Testis (tissue), 3 donors: Measurements from ENCODE around the gene CBLB. TPM values are rescaled to one million over a fixed set of nuclear protein-coding genes. Genes with fewer than 3 reads are reported as not detected.
A peak's percentile ranks its signal among the peaks of the same experiment; 100 is the strongest.

Experiments
- DNase-seq: peaks from one replicate; pipeline ENCODE4 v3.0.0-alpha.2; 2019
- H3K27ac ChIP-seq, 2 donors: fragments of 200-600 bp; sonication (generic); one replicate each; pipeline ENCODE4 v1.5.1; 2019
- H3K27me3 ChIP-seq: fragments of 200-600 bp; sonication (generic); one replicate; pipeline ENCODE4 v1.5.1; 2019
- H3K36me3 ChIP-seq: fragments of 200-600 bp; sonication (generic); one replicate; pipeline ENCODE4 v1.5.1; 2017; ENCODE audit warnings: low read depth; ENCODE audit errors: missing control alignments
- H3K4me1 ChIP-seq: fragments of 200-600 bp; sonication (generic); one replicate; pipeline ENCODE4 v1.5.1; 2019
- H3K4me3 ChIP-seq, 2 donors: fragments of 200-600 bp; sonication (generic); one replicate each; pipeline ENCODE4 v1.5.1; 2017 to 2019
- H3K9me3 ChIP-seq: fragments of 200-600 bp; sonication (generic); one replicate; pipeline ENCODE4 v1.5.1; 2017
- POLR2A ChIP-seq: fragments of 450-650 bp; IDR thresholded peaks from one replicate; pipeline ENCODE4 v1.6.1; 2017; ENCODE audit warnings: antibody characterized with exemption, mild to moderate bottlenecking, moderate library complexity
- WGBS, 2 donors: methylation state at CpG; one replicate each; pipeline ENCODE4 v1.1.5; 2018; 5-methylcytosine and 5-hydroxymethylcytosine counted together
- intact Hi-C: fragments of 100-400 bp; cut with DNase I; formaldehyde crosslinking; loops from one replicate; pipeline ENCODE4 v1.15.1; 2023; ENCODE audit warnings: low total_unique reads
- polyA plus RNA-seq: library from polyadenylated mRNA; stranded (reverse); fragments of 350-450 nt; fragmentation: Illumina TruSeq; extraction: RNeasy Lipid Tissue Mini Kit (QIAGEN cat#74804); gene quantifications from one replicate; pipeline ENCODE4 v1.2.3, GENCODE V29; 2014; ENCODE audit warnings: low read depth, low replicate concordance; ENCODE audit not compliant: insufficient read depth
- total RNA-seq, 2 donors: library from RNA; depleted of rRNA; stranded (reverse); fragments of >200 nt; gene quantifications; one replicate each; pipeline ENCODE4 v1.2.3, GENCODE V29; 2016
- TF ChIP-seq, protein P1 (sequence below), 3 experiments: fragments of 450-650 bp in 2 of 3; fragments of 200-600 bp in 1 of 3; sonication (generic) in 1 of 3; IDR thresholded peaks; one replicate each; pipeline ENCODE4 v1.5.1; 2016 to 2019; ENCODE audit warnings: antibody characterized with exemption in 3 of 3, mild to moderate bottlenecking in 2 of 3, moderate library complexity in 1 of 3

The CBLB gene
- total and polyA plus RNA-seq, 3 donors from 2014 or later = 33.0 to 73.6 (median 65.9) TPM

DNA sequence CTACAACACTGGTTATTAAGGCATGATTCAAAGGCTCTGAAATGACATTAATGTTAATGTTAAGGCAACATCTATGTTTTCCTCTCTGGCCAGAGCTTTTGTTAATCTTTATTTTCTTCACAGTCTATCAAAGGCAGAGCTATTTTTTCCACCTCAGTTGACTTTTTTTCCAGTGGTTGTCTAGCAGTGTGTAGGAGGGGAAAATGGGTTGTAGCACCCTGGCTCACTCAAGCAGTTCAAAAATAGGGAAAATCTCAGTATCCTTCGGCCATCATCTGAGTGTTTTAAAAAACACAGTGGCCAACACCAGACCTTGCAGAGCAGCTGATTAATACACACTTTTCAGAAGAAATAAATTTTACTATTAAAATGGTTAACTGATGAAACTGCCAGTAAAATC is 21.4 kb downstream of the CBLB start:
- no peaks in the 10 kb centered on the region for H3K36me3 ChIP-seq
- peaks cover 20% of the 10 kb centered on the region for H3K4me1 ChIP-seq
- no peak for TF ChIP-seq POLR2A
- TF ChIP-seq, protein P1, sequence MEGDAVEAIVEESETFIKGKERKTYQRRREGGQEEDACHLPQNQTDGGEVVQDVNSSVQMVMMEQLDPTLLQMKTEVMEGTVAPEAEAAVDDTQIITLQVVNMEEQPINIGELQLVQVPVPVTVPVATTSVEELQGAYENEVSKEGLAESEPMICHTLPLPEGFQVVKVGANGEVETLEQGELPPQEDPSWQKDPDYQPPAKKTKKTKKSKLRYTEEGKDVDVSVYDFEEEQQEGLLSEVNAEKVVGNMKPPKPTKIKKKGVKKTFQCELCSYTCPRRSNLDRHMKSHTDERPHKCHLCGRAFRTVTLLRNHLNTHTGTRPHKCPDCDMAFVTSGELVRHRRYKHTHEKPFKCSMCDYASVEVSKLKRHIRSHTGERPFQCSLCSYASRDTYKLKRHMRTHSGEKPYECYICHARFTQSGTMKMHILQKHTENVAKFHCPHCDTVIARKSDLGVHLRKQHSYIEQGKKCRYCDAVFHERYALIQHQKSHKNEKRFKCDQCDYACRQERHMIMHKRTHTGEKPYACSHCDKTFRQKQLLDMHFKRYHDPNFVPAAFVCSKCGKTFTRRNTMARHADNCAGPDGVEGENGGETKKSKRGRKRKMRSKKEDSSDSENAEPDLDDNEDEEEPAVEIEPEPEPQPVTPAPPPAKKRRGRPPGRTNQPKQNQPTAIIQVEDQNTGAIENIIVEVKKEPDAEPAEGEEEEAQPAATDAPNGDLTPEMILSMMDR (IDR thresholded peaks at IDR 0.05) = no peak
- intact Hi-C loops = no loop called here
- H3K9me3 ChIP-seq = no peaks in the 10 kb centered on the region
- no peak overlapping the region for H3K4me3 ChIP-seq
- peak overlapping the region in 1 of 2 donors; percentile 27 for H3K27ac ChIP-seq
- no peak for DNase-seq
- 54 to 57% methylated on average over 1 of the region's 1 CpG for WGBS, 2 donors
- H3K27me3 ChIP-seq = no peaks in the 10 kb centered on the region

DNA sequence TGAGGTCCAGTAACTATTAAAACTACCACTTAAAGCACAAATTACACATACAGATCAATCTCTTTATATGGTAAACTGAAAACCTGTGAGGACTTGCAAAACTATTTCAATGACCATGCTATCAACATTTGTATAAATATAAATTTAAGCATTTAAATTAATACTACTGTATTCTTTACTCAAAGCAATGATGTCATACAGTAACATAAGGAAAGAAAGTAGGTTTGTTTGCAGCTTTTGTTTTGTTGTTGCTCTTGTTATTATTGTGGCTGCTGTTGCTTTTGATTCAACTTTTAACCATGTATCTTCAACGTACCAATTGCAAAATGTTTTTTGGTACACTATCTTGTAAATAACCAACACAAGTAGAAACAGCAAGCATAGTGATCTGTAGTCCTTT is 22.0 kb downstream of the CBLB start:
- H3K36me3 ChIP-seq = no peaks in the 10 kb centered on the region
- no peaks in the 10 kb centered on the region for H3K27me3 ChIP-seq
- 47 to 53% methylated on average over 1 of the region's 1 CpG for WGBS, 2 donors
- no peaks in the 10 kb centered on the region for H3K9me3 ChIP-seq
- TF ChIP-seq POLR2A = no peak
- TF ChIP-seq, protein P1 (IDR thresholded peaks at IDR 0.05) = no peak
- intact Hi-C loops = no loop called here
- peaks cover 20% of the 10 kb centered on the region for H3K4me1 ChIP-seq
- no peak overlapping the region for H3K4me3 ChIP-seq
- peak overlapping the region in 1 of 2 donors; percentile 27 for H3K27ac ChIP-seq
- no peak for DNase-seq

DNA sequence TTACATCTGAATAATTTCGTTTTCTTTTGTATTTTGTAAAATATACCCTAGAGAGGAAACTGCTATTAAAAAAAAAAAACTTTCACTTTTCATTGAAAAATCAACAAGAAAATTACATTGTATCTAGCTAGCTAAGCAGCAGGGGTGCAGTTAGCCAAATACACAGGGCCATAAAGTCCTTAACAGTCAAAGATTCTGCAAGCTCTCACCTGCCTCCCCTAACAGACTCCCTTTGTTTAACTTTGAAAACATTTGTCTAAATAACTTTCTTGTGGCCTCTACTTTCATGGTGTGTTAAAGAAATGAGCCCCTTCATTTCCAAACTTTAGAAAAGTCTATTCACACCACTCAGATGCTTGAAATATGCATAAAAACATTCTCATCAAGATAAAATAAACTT is 23.3 kb downstream of the CBLB start:
- no peaks in the 10 kb centered on the region for H3K9me3 ChIP-seq
- no peak overlapping the region for H3K4me3 ChIP-seq
- 41 to 45% methylated on average over 1 of the region's 1 CpG for WGBS, 2 donors
- no peak for TF ChIP-seq POLR2A
- TF ChIP-seq, protein P1 (IDR thresholded peaks at IDR 0.05) = no peak
- intact Hi-C loops = no loop called here
- DNase-seq = peak; percentile 53
- H3K27ac ChIP-seq = no peak overlapping the region
- H3K4me1 ChIP-seq = peaks cover 20% of the 10 kb centered on the region
- H3K36me3 ChIP-seq = no peaks in the 10 kb centered on the region
- H3K27me3 ChIP-seq = no peaks in the 10 kb centered on the region

DNA sequence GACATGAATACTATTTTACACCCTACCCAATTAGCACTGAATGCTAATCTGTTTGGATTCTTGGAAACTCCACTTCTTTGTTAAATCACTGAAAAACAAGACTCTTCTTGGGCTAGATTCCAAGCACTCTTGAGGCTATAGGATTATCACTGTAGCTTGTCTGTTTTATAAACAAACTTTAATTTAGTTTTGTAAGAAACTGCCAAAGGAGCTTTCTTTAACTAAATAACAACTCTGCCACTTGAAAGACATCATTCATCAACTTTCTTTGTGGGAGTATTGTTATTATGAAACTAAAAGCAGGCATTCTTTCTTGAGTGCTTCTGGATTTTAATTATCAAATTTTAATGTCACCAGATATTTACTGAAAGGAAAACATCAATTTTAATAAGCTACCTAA is 24.1 kb downstream of the CBLB start:
- H3K4me1 ChIP-seq = peaks cover 20% of the 10 kb centered on the region
- no peak for TF ChIP-seq POLR2A
- TF ChIP-seq, protein P1 (IDR thresholded peaks at IDR 0.05) = no peak
- no peak overlapping the region for H3K4me3 ChIP-seq
- no peak overlapping the region for H3K27ac ChIP-seq
- H3K36me3 ChIP-seq = no peaks in the 10 kb centered on the region
- no peak for DNase-seq
- H3K27me3 ChIP-seq = no peaks in the 10 kb centered on the region
- H3K9me3 ChIP-seq = no peaks in the 10 kb centered on the region
- intact Hi-C loops = no loop called here

DNA sequence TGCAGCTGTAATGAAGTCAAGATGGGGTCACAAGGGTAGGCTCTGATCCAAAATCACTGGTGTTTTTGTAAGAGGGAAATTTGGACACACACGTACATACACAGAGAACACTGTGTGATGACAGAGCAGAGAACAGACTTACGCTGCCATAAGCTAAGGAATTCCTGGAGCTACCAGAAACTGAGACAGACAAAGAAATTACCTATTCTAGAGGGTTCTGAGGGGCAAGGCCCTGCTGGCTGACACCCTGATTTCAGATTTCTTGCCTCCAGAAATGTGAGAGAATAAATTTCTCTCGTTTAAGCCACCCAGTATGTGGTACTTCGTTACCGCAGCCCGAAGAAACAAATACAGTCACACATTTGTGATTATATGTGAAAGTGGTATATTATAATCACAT is 24.8 kb downstream of the CBLB start:
- 71 to 73% methylated on average over 6 of the region's 6 CpGs for WGBS, 2 donors
- Histone ChIP-seq H3K4me3 (no peak overlapping the region), H3K36me3 (no peaks in the 10 kb centered on the region), H3K4me1 (peaks cover 20% of the 10 kb centered on the region), H3K9me3 (no peaks in the 10 kb centered on the region), H3K27me3 (no peaks in the 10 kb centered on the region), H3K27ac (peak overlapping the region in 1 of 2 donors; percentile 25)
- TF ChIP-seq POLR2A = no peak
- no peak for DNase-seq
- intact Hi-C loops = no loop called here
